IMR-90 (cell line): ENCODE measurements around the gene MEIS1.

ENCODE experiments used
- CHD1 ChIP-seq: IDR thresholded peaks from 2 replicates; pipeline ENCODE4 v1.6.1; 2012; ENCODE audit warnings: low read depth, low read length, improper control_type of control experiment
- CTCF ChIP-seq: conservative IDR thresholded peaks from 2 replicates; pipeline ENCODE4 v1.5.1; 2012; ENCODE audit warnings: mild to moderate bottlenecking, low read depth, low read length, improper control_type of control experiment
- ELK1 ChIP-seq: fragments of 150-350 bp; IDR thresholded peaks from 2 replicates; pipeline ENCODE4 v1.6.1; 2016; ENCODE audit warnings: low read depth, mild to moderate bottlenecking, low read length, moderate library complexity, borderline replicate concordance
- FOS ChIP-seq: fragments of 150-350 bp; IDR thresholded peaks from 2 replicates; pipeline ENCODE4 v1.6.1; 2016; ENCODE audit warnings: low read depth, low read length
- POLR2A ChIP-seq: IDR thresholded peaks from 2 replicates; pipeline ENCODE4 v1.6.1; 2012; ENCODE audit warnings: mild to moderate bottlenecking, low read depth, low read length
- RCOR1 ChIP-seq: IDR thresholded peaks from 2 replicates; pipeline ENCODE4 v1.6.1; 2012; ENCODE audit warnings: mild to moderate bottlenecking, low read length, improper control_type of control experiment; ENCODE audit not compliant: insufficient replicate concordance
- RFX5 ChIP-seq: IDR thresholded peaks from 2 replicates; pipeline ENCODE4 v1.8.0; 2012; ENCODE audit warnings: low read depth, mild to moderate bottlenecking, low read length, moderate library complexity
- SMC3 ChIP-seq: fragments of 150-350 bp; IDR thresholded peaks from 2 replicates; pipeline ENCODE4 v1.6.1; 2016; ENCODE audit warnings: low read depth, mild to moderate bottlenecking, antibody characterized with exemption, low read length, moderate library complexity

- TF ChIP-seq SMC3 (no peak), CTCF (no peak), RFX5 (no peak), ELK1 (no peak), RCOR1 (no peak), FOS (no peak), CHD1 (no peak), POLR2A (no peak)
Observed at GRCh38 chr2:66563473-66563872, 128.5 kb downstream of the MEIS1 start.
